NCI-H1694 (cell line): ENCODE results near the gene DSCAML1.

Source experiments
- DNase-seq: peaks from one replicate; lab custom pipeline; 2025; lab: John Stamatoyannopoulos, UW

The DSCAML1 gene

DNA sequence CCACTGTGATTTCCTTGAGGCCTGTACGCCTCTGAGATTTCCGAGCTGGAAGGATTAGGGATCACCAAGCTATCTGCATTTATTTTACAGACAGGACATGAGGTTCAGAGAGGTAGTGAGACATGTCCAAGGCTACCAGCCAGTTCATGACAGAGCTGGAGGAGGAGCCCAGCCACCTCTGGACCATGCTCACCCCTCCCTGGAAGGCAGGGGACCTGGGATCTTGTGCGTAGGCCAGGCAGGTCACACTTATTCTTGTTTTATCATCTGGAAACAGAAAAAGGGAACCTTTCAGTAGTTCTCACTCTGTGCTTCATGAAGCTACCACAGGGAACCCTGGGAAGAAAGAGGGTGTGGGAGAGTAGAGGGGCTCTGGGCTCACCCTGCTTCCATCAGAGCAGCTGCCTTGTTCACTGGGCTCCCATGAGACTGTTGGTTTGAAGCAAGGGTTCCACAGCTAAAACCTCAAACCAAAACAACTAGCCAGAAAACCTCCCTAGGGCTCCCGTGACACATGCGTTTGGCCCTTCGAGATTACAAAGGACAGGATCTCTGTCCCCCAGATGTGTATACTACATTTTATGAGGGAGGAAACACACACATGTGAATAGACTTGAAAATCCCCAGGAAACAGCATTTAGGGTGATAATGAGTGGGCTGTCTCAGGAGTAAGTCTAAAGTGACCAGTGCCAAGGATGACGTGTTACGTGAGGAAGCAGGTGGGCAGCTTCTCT, 106.4 kb downstream of the DSCAML1 start:
- DNase-seq: no peak

DNA sequence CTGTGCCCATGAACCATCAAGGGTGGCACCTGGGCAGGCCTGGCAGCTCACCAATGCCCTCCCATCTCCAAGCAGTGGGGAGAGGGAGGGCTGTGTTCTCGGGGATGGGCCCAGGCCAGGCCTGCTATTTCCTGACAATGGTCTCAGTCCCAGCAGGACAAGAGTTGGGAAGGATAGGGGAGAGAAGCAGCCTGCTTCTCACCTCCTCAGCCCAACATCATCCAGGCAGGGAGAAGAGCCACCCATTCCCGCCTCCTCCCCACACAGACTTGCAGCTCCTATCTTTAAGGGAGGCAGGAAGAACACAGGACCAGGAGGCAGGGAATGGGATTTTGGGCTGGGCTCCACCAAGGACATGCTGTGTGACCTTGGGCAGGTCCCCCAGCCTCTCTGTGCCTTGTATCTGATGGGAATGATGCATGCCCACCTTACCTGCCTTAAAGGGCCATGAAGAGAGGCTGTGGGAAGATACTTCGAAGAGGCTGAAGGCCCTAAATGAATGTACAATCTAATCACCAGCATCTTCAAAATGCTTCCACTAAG, 108.7 kb downstream of the DSCAML1 start:
- no peak for DNase-seq

GRCh38 chr11:117687776-117688175, 109.2 kb downstream of the DSCAML1 start:
- no peak for DNase-seq

DNA sequence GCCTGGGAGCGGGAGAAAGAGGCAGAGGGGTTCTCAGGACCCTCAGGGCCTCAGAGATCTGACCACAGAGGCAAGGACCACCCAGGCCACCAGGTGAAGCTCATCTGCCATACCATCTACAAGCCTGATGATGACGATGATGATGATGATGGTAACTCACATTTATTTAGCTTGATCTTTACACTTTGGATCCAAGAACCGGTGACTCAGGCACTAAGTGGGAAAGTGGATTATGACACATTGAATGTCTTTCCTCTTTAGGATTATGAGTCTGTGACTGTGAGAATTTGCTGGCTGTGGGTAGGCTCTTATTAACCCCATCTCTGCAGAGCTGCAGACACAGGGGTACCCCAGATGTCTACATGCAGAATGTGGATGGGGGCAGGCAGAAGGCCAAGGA, 110.3 kb downstream of the DSCAML1 start:
- no peak for DNase-seq

DNA sequence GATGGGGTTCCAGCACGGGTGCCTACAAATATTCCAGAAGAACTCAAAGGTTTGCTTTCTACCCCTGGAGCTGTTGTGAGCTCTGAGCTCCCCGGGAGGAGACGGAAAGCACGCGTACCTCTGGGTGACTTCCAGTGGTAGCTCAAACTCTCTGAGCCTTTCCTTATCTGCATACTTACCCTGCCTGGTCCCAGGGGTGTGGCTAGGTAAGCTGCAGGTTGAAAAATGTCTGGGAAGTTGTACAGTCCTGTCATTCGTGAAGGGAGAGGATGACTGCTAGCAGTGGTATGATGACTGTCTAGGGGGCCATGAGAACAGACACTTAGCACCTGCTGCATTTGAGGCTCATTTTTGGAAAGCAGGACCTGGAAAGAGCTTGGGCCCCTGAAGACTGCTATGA, 111.5 kb downstream of the DSCAML1 start:
- no peak for DNase-seq

DNA sequence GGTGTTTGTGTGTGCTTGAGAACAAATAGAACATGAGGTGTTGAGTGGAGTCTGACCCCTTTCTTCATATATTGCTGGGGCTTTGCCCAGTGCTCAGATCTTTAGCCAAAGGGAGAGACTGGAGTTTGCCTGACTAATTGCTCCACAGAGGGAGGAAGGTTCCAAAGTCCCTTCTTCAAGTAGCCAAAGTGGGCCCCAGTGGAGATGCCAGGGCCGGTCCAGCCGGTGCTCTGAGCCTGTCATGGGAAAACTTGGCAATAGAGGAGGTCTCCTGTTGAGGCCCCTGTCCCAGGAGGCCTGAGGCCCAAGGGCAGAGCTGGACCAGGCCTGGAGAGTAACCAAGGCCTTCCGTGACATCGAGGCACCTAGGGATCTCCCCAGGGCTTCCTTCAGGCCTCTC, 112.3 kb downstream of the DSCAML1 start:
- no peak for DNase-seq

- no peak for DNase-seq
Measured at GRCh38 chr11:117684111-117684510, 112.9 kb downstream of the DSCAML1 start.

DNA sequence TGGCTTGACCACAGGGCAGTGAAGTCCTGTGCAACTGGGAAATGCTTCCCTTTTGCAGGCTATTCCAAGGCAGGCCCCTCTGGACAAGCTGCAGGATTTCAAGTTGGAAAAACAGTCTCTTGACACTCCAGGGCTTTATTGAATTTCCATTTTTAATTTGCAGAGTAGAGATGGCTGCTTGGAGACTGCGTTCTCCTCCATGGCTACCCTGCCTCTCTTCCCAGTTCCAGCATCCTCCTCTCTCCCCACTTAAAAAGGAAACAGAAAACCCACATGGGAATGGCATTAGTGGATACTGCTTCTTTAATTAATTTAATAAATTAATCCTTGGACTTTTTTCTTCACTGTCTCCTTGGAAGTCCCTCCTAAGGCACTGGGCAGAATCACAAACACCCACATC, 115.6 kb downstream of the DSCAML1 start:
- no peak for DNase-seq

DNA sequence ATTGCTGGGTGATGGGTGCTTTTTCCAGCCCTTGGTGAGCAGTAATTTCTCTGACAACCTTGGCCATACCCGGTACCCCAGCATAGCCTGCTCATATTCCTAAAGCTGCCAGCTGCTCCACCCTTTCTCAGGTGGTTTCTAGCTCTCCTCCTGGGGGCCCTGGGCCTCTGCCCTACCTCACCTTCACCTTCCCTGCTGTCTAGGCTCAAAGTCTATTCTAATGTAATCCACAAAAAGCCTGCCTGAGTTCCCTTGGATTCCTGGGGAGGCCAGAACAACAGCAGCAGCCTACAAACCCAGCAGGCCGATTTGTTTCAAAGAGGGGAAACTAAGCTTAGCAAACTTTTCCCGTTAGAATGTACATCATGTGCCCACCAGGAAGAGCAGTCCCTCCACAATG, 117.6 kb downstream of the DSCAML1 start:
- DNase-seq: no peak

DNA sequence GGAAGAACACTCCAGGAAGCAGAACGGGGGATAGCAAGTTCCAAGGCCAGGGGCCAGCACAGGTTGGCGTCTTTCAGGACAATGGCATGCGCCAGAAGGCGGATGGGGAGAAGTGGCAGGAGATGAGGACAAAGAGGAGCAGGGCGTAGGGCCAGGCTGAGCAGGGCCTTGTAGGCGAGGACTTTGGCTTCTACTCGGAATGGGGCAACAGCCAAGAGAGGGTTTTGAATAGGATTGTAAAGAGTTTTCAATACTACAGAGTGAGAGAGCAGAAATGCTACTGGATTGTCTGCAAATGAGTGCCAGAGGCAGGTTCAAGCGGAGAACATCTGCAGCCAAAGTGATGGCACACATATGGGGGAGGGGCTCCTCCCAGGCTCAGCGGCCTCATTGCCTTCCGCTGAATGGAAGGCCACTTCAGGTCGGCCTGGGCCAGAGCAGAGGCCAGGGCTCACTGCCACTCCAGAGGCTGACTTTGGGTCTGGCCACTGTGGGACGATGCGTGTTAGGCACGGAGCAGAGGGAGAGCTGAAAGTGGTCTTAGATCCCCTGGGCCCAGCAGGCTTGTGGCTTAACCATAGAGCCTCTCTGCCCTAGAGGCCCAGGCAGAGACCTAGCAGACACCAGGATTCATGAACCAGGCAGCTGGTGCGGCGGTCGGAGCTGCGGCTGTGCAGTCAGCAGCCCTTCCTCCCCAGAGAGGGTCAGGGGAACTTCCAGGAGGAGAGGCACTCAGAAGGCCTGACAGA, 118.2 kb downstream of the DSCAML1 start:
- no peak for DNase-seq

GRCh38 chr11:117677729-117678310, 119.2 kb downstream of the DSCAML1 start:
- DNase-seq: no peak

DNA sequence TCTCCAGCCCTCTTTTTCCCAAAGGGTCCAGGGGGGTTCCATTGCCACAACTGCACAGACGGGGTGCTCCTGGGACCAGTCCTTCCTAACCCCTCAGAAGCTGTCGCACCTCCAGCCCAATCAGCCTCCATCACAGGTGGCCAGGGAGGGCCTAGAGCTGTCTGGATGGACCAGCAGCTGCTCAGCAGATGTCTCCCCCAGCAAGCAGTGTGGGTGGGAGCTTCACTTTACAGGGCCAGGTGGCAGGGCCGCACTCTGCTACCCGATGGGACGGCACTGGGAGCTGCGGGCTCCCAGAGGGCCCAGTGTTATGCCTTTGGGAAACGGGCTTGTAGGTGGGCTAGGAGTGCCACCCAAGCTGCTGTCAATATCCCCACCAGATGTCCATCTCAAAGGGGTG, 120.5 kb downstream of the DSCAML1 start:
- DNase-seq: no peak

DNA sequence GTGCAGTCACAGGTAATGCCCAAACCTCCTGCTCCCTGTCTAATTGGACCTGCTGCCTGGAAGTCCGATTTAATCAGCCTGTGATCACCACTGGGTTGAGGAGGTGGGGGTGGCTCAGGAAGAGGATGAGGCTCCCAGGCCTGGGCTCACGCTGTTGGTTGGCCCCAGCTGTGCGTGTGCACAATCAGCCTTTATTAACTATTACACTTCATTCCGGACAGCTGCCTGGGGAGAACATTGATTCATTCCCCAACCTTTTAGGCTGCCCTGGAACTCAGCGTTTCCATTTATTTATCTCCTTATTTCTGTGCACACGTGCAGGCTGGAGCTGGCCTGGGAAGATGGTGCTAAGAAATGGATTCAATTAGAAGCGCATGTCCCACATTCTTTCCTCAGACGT, 123.4 kb downstream of the DSCAML1 start:
- no peak for DNase-seq

- DNase-seq: no peak
Measured at GRCh38 chr11:117671370-117671769, 125.6 kb downstream of the DSCAML1 start.

- no peak for DNase-seq
Measured at GRCh38 chr11:117670924-117671323, 126.1 kb downstream of the DSCAML1 start.

DNA sequence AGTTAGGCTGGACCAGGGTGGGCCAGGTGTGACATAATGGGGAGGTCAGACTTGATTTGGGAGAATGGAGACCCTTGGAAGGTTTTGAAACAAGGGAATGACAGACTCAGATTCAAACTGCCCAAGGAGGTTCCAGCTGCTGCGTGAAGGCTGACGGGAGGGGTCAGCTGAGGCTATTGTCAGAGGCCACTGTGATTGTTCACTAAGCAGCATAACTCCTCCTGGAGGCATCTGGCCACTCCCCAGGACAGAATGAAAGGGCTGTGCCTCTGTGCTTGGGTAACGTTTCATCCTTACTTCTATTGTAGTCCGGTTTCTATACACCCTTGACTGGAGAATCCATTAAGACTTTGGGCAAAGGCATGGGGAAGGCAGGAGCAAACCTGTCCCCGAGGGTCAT, 126.6 kb downstream of the DSCAML1 start:
- no peak for DNase-seq

- no peak for DNase-seq
Measured at GRCh38 chr11:117669616-117670015, 127.4 kb downstream of the DSCAML1 start.

- DNase-seq: no peak
Measured at GRCh38 chr11:117669062-117669461, 128.0 kb downstream of the DSCAML1 start.

GRCh38 chr11:117668321-117668751, 128.7 kb downstream of the DSCAML1 start:
- DNase-seq: peak; percentile 41

DNA sequence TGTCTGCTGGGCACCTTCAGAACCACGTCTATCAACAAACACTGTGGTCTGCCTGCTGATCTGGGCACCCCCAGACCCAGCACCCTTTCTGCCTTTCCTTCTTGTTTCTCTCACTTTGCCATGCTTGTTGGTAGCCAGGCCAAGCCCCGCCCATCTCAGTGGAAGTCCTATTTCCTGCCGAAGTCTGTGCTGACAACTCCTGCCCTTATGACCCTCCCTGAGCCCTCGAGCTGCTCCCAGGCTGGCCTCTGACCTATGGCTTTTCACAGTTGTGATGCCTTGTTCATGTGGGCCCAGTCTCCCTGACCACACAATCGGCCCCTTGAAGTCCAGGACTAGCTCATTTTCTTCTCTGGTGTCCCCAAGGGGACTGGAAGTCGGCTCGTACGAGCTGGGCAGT, 132.1 kb downstream of the DSCAML1 start:
- DNase-seq: no peak

DNA sequence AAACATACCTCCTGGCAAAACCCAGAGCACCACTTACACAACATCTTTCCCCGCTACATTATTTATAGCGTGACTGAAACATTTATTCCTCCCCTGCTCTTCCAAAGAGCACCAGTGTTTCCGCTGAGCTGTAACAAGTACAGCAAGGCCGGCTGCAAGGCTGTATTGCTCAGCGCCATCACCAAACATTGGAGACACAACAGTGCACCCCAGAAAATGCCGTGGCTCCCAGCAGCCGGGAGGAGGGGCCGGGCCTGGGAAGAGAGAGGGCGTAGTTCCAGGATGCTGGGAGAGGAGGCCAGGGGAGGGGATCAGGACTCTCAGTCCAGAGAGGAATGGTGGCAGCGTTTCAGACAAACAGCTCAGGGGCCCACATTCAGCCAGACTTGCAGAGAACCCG, 133.2 kb downstream of the DSCAML1 start:
- no peak for DNase-seq

DNA sequence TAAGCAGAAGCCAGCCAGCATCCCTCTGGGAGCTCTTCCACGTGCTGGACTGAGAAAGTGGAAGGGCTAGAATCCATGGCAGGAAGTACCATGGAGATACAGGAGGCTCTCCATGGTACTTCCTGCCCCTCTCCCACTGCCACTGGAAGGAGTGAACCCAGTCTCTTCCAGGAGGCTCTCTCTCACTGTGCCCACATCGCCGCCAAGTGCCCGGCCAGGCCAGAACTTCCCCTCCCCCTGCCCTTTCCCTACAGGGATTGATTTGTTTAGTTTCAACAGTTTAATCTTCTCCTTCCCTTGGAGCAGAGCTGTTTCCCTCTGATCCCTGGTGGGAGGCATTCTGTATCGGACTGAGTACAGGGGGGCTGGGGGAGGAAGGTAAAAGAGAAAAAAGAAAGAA, 133.6 kb downstream of the DSCAML1 start:
- no peak for DNase-seq

GRCh38 chr11:117662671-117663269, 134.2 kb downstream of the DSCAML1 start:
- DNase-seq: no peak
